K562 (cell line): ENCODE measurements around the gene GPR162. TPM values are rescaled to one million over a fixed set of nuclear protein-coding genes. Genes with fewer than 3 reads are reported as not detected.

Source experiments
- DACH1 ChIP-seq: fragments of 450-650 bp; IDR thresholded peaks from 2 replicates; pipeline ENCODE4 v1.6.1; 2018; ENCODE audit not compliant: partially characterized antibody
- E2F6 ChIP-seq, 2 experiments: IDR thresholded peaks; 2 replicates each; pipeline ENCODE4 v1.6.1; 2011; ENCODE audit warnings: borderline replicate concordance in 1 of 2, control low read depth in 1 of 2, low read depth in 1 of 2, low read length in 1 of 2, mild to moderate bottlenecking in 1 of 2, mixed read lengths in 1 of 2, moderate library complexity in 1 of 2; ENCODE audit not compliant: insufficient read depth in 1 of 2, insufficient read length in 1 of 2, poor library complexity in 1 of 2, severe bottlenecking in 1 of 2; ENCODE audit errors: extremely low read depth in 1 of 2
- KDM5B ChIP-seq: fragments of 200-600 bp; sonication (generic); IDR thresholded peaks from 2 replicates; pipeline ENCODE4 v1.6.1; 2012; ENCODE audit warnings: low read depth, mild to moderate bottlenecking, moderate library complexity, low read length, control low read depth, inconsistent platforms; ENCODE audit not compliant: insufficient replicate concordance
- YY1 ChIP-seq, 3 experiments: IDR thresholded peaks; 2 replicates each; pipeline ENCODE4 v1.6.1; 2011; ENCODE audit warnings: low read length in 2 of 3, mild to moderate bottlenecking in 2 of 3, moderate library complexity in 2 of 3, borderline replicate concordance in 1 of 3, control low read depth in 1 of 3, low read depth in 1 of 3; ENCODE audit not compliant: insufficient read depth in 3 of 3, insufficient replicate concordance in 2 of 3, control insufficient read depth in 1 of 3, insufficient read length in 1 of 3; ENCODE audit errors: extremely low read depth in 1 of 3
- polyA plus RNA-seq, 8 experiments: library from polyadenylated mRNA; depleted of rRNA in 4 of 8; stranded (reverse) in 5 of 8; unstranded in 3 of 8; fragments of >200 nt; fragmentation: Nextera tagmentation in 2 of 8; fragmentation: Illumina TruSeq in 1 of 8; extraction: Ambion mirVana in 2 of 8; extraction: Trizol in 1 of 8; gene quantifications; 2 replicates each; pipeline versions ENCODE4 v1.2.1 to v1.2.3, GENCODE V29; 2011 to 2014; ENCODE audit warnings: inconsistent platforms in 1 of 8, missing spikeins in 1 of 8
- total RNA-seq, 7 experiments: library from RNA; depleted of rRNA in 6 of 7; stranded (reverse); fragments of >200 nt in 6 of 7; fragmentation: Illumina TruSeq in 2 of 7; extraction: Trizol in 2 of 7; gene quantifications; 2 replicates each; pipeline versions ENCODE4 v1.2.1 to v1.2.3, GENCODE V29; 2011 to 2021; ENCODE audit warnings: low replicate concordance in 1 of 7

The GPR162 gene
- total and polyA plus RNA-seq, 9 of the 15 experiments (the other 6 are each of a cell fraction or from before 2014, with no cell fraction given): 0.65 to 1.8 (median 1.1) TPM; not detected in 2

DNA sequence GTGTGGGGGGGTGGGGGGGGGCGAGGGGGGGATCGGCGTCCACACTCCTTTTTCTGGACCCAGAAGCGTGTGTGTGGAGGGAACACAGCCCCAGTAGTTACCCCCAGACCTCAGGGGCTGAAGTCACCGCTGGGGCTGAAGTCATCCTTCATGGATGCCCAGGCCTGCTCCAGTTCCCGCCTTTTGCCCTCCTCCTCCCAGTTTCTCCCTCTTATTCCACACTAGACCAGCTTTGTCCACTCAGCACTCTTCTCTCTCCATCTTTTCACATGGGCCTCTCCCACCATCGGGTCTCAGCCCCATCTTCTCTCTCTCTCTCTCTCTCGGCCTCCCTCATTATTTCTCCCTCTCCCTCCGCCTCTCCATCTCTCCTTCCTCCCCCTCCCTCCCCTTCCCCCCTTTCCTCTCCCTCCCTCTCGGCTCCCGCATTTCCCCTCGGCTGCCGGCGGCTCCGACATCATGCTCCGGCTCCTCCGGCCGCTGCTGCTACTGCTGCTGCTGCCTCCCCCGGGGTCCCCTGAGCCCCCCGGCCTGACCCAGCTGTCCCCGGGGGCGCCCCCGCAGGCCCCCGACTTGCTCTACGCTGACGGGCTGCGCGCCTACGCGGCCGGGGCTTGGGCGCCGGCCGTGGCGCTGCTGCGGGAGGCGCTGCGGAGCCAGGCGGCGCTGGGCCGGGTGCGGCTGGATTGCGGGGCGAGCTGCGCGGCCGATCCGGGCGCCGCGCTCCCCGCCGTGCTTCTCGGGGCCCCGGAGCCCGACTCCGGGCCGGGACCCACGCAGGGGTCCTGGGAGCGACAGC, 6.6 kb downstream of the GPR162 start, which contains the start of gene P3H3 (continued):
- TF ChIP-seq E2F6 (IDR thresholded peaks at IDR 0.05; ENCODE audit: borderline replicate concordance in 1 of 2, extremely low read depth in 1 of 2, insufficient read depth in 1 of 2, insufficient read length in 1 of 2, low read depth in 1 of 2, low read length in 1 of 2, poor library complexity in 1 of 2, severe bottlenecking in 1 of 2): peak in 1 of 2 experiments; percentile 43
- no peak for TF ChIP-seq YY1 (IDR thresholded peaks at IDR 0.05; ENCODE audit: borderline replicate concordance in 1 of 3, control insufficient read depth in 1 of 3, extremely low read depth in 1 of 3, insufficient read depth in 3 of 3, insufficient read length in 1 of 3, insufficient replicate concordance in 2 of 3, low read depth in 1 of 3, low read length in 2 of 3)
- TF ChIP-seq KDM5B: no peak
- no peak for TF ChIP-seq DACH1
